OCI-LY7 (cell line): ENCODE results near the gene CORO7. TPM values are rescaled to one million over a fixed set of nuclear protein-coding genes. Genes with fewer than 3 reads are reported as not detected.

ENCODE experiments used
- BruUV-seq: library from RNA; stranded (reverse); fragments of 400-500 nt; replicated peaks from 2 replicates; lab custom pipeline; 2021; lab: Mats Ljungman, UMichigan
- CTCF ChIA-PET: fragments of 300-600 bp; sonication (Branson Sonifier 250); formaldehyde crosslinking; loops from one replicate; lab custom pipeline; 2022; ENCODE audit warnings: antibody characterized with exemption; ENCODE audit not compliant: unreplicated experiment; lab: Charles Lee
- POLR2A ChIA-PET: fragments of 300-600 bp; sonication (Branson Sonifier 250); formaldehyde crosslinking; loops from one replicate; lab custom pipeline; 2022; ENCODE audit warnings: antibody characterized with exemption; lab: Charles Lee
- DNase-seq: peaks from one replicate; pipeline ENCODE4 v3.0.0-alpha.2; 2015; ENCODE audit warnings: low spot score
- H2AFZ ChIP-seq: fragments of 200-600 bp; sonication (generic), shearing (Covaris generic); 2 replicates; pipeline ENCODE4 v1.6.1; 2014; ENCODE audit warnings: mild to moderate bottlenecking, antibody characterized with exemption, low read length, moderate library complexity
- H3K27ac ChIP-seq: fragments of 200-600 bp; sonication (generic); 2 replicates; pipeline ENCODE4 v1.5.1; 2014; ENCODE audit warnings: mixed run types, low read depth, mild to moderate bottlenecking, moderate library complexity, low read length, inconsistent platforms; ENCODE audit not compliant: poor library complexity, severe bottlenecking
- H3K36me3 ChIP-seq: fragments of 200-600 bp; sonication (generic); 2 replicates; pipeline ENCODE4 v1.6.1; 2014; ENCODE audit warnings: mild to moderate bottlenecking, antibody characterized with exemption, low read length, moderate library complexity, mixed read lengths; ENCODE audit not compliant: insufficient read depth
- H3K4me1 ChIP-seq: fragments of 200-600 bp; sonication (generic); 2 replicates; pipeline ENCODE4 v1.5.1; 2014; ENCODE audit warnings: mild to moderate bottlenecking, low read length; ENCODE audit not compliant: insufficient read depth, poor library complexity, severe bottlenecking
- H3K4me2 ChIP-seq: fragments of 200-600 bp; sonication (generic); 2 replicates; pipeline ENCODE4 v1.6.1; 2014; ENCODE audit warnings: mild to moderate bottlenecking, low read length
- H3K4me3 ChIP-seq: fragments of 200-600 bp; sonication (generic); 2 replicates; pipeline ENCODE4 v1.5.1; 2014; ENCODE audit warnings: mild to moderate bottlenecking, low read depth, low read length; ENCODE audit not compliant: poor library complexity, severe bottlenecking
- H3K79me2 ChIP-seq: fragments of 200-600 bp; sonication (generic); 2 replicates; pipeline ENCODE4 v1.6.1; 2016; ENCODE audit warnings: low read depth, mild to moderate bottlenecking, low read length, moderate library complexity, mixed read lengths; ENCODE audit not compliant: insufficient read depth
- H3K9me2 ChIP-seq: fragments of 200-600 bp; sonication (generic); 2 replicates; pipeline ENCODE4 v1.6.1; 2016; ENCODE audit warnings: mild to moderate bottlenecking, low read length, mixed read lengths; ENCODE audit not compliant: insufficient read depth
- H3K9me3 ChIP-seq: fragments of 200-600 bp; sonication (generic); 2 replicates; pipeline ENCODE4 v1.6.1; 2014; ENCODE audit warnings: mild to moderate bottlenecking, mixed run types, low read length, mixed read lengths
- H4K20me1 ChIP-seq: fragments of 200-600 bp; sonication (generic); 2 replicates; pipeline ENCODE4 v1.6.1; 2014; ENCODE audit warnings: mild to moderate bottlenecking, antibody characterized with exemption, low read length, moderate library complexity, mixed read lengths; ENCODE audit not compliant: insufficient read depth
- EZH2phosphoT487 ChIP-seq: fragments of 200-600 bp; sonication (generic); IDR thresholded peaks from 2 replicates; pipeline ENCODE4 v1.6.1; 2018; ENCODE audit warnings: low read depth, borderline replicate concordance, mild to moderate bottlenecking, mixed run types, antibody characterized with exemption, low read length, moderate library complexity, mixed read lengths
- intact Hi-C: fragments of 100-400 bp; cut with micrococcal nuclease; formaldehyde crosslinking; loops from one replicate; pipeline ENCODE4 v1.10.0; 2022; ENCODE audit not compliant: unreplicated experiment
- total RNA-seq, 2 experiments: library from RNA; depleted of rRNA in 1 of 2; stranded (reverse); fragments of >200 nt in 1 of 2; shearing (Covaris generic) in 1 of 2; gene quantifications; 2 replicates each; pipeline ENCODE4 v1.2.3, GENCODE V29; 2014 to 2022
- TF ChIP-seq, protein P1 (sequence below): fragments of 200-600 bp; sonication (generic); conservative IDR thresholded peaks from 2 replicates; pipeline ENCODE4 v1.5.1; 2014; ENCODE audit warnings: mild to moderate bottlenecking, antibody characterized with exemption, low read length, moderate library complexity, mixed read lengths

CORO7 gene
- total RNA-seq, 2 experiments from 2014 or later: 77.2 to 112 TPM

DNA sequence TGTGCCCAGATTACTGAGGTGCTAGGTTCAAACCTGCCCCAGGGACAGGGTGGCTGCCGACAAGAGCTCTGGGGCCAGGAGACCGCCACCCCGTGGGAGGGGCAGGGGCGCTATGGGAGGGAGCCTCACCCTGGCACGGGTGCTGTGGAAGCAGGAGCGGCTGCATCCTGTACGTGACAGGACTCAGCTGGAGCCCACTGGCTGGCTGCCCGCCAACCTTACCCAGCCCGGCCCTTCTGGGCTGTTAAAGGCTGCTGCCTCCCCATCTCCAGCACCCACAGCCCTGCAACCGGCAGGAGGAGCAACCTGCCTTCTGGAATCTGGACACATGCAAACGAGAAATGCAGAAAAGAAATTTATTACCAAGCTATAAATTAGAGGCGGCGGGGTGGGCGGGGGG, 76.5 kb downstream of the CORO7 start:
- TF ChIP-seq, protein P1, sequence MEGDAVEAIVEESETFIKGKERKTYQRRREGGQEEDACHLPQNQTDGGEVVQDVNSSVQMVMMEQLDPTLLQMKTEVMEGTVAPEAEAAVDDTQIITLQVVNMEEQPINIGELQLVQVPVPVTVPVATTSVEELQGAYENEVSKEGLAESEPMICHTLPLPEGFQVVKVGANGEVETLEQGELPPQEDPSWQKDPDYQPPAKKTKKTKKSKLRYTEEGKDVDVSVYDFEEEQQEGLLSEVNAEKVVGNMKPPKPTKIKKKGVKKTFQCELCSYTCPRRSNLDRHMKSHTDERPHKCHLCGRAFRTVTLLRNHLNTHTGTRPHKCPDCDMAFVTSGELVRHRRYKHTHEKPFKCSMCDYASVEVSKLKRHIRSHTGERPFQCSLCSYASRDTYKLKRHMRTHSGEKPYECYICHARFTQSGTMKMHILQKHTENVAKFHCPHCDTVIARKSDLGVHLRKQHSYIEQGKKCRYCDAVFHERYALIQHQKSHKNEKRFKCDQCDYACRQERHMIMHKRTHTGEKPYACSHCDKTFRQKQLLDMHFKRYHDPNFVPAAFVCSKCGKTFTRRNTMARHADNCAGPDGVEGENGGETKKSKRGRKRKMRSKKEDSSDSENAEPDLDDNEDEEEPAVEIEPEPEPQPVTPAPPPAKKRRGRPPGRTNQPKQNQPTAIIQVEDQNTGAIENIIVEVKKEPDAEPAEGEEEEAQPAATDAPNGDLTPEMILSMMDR: no peak
- no peak for TF ChIP-seq EZH2phosphoT487
- Histone ChIP-seq H4K20me1 (no peaks in the 10 kb centered on the region), H2AFZ (no peak overlapping the region), H3K9me3 (no peaks in the 10 kb centered on the region), H3K4me3 (no peak overlapping the region), H3K4me2 (no peak overlapping the region), H3K4me1 (no peaks in the 10 kb centered on the region), H3K9me2 (no peaks in the 10 kb centered on the region), H3K27ac (no peak overlapping the region), H3K79me2 (peaks cover 13% of the 10 kb centered on the region), H3K36me3 (peaks cover 51% of the 10 kb centered on the region)
- POLR2A ChIA-PET: interaction anchor here (0.6 to 0.9 kb wide), 2 partner anchors 10 to 129 kb away, joined by 3 read pairs; no protein-coding TSS in a partner anchor
- CTCF ChIA-PET: no interaction called here
- BruUV-seq: no TSS peak
- intact Hi-C loops: no loop called here
- DNase-seq: no peak

DNA sequence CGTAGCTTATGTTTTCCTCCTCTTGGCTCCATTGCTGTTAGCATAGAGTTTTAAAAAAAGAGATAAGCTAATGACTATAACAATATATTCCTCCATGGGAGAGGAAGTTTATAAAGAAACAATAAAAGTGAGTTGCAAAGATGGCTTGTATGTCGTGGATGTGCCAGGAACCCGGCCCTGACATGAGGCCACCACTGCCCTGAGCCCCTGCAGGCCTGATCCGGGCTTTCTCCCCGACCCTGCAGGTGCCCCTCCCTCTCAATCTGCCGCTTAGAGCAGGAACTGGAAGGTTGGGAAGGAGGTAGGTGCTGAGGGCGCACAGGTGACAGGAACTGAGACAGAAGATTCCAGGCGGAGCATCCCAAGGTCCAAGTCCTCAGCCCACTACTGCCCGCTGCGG, 76.9 kb downstream of the CORO7 start:
- Histone ChIP-seq H3K36me3 (peaks cover 51% of the 10 kb centered on the region), H3K27ac (no peak overlapping the region), H4K20me1 (no peaks in the 10 kb centered on the region), H3K79me2 (peaks cover 13% of the 10 kb centered on the region), H3K4me2 (no peak overlapping the region), H2AFZ (no peak overlapping the region), H3K4me1 (no peaks in the 10 kb centered on the region), H3K4me3 (no peak overlapping the region), H3K9me2 (no peaks in the 10 kb centered on the region), H3K9me3 (no peaks in the 10 kb centered on the region)
- TF ChIP-seq, protein P1: no peak
- TF ChIP-seq EZH2phosphoT487: no peak
- no peak for DNase-seq
- no TSS peak for BruUV-seq
- ChIA-PET CTCF (no interaction called here), POLR2A (no interaction called here)
- intact Hi-C loops: no loop called here

DNA sequence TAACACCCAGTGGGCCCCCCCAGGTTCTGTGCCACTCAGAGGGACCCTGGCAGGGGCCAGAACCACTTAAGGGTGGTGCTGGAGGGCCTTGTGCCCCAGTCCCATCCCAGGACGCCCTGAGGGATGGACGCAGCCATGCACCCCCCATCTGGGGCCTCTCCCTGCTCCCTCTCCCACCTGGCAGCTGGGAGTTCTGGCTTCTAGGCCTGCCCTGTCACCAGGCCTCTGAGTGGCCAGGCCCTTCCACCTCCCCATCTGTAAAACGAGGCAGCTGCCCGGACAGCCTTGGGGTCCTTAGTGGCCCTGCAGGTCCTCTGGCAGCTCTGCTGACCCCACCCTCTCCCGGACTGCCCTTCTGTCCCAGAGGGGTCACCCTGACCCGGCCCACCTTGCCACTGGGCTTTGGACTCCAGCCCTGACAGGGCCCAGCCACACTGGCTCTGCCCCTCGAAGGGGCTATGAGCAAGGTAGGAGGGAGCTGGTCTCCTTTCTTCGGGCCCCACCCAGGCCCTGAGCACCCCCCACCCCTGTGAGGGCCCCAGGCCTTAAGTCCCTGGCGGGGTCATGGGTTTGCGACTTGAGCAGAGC, 77.6 kb downstream of the CORO7 start:
- Histone ChIP-seq H3K79me2 (peaks cover 8% of the 10 kb centered on the region), H3K9me2 (no peaks in the 10 kb centered on the region), H3K4me3 (no peak overlapping the region), H3K27ac (no peak overlapping the region), H3K36me3 (peaks cover 49% of the 10 kb centered on the region), H3K4me1 (no peaks in the 10 kb centered on the region), H2AFZ (no peak overlapping the region), H3K4me2 (no peak overlapping the region), H4K20me1 (no peaks in the 10 kb centered on the region), H3K9me3 (no peaks in the 10 kb centered on the region)
- no TSS peak for BruUV-seq
- CTCF ChIA-PET: no interaction called here
- no peak for DNase-seq
- intact Hi-C loops: no loop called here
- POLR2A ChIA-PET: no interaction called here
- TF ChIP-seq EZH2phosphoT487: no peak
- TF ChIP-seq, protein P1: no peak
